T-helper 17 cell (primary cell): ENCODE data around the gene TFRC. TPM values are rescaled to one million over a fixed set of nuclear protein-coding genes. Genes with fewer than 3 reads are reported as not detected.
"Not testable (repeated sequence)": the region's sequence is repeated elsewhere in the genome, so short reads cannot be mapped to it uniquely, and the experiment has no call there.

Source experiments
- ATAC-seq: fragments of 150-1000 bp; cut with Tn5 transposase; 2 replicates; pipeline ENCODE4 v1.10.0; 2021; ENCODE audit warnings: mild to moderate bottlenecking, moderate library complexity
- DNase-seq, 3 donors: peaks; one replicate each; pipeline versions ENCODE4 v3.0.0 to v3.0.0-alpha.2; 2020 to 2021
- H3K9me3 ChIP-seq: one replicate; pipeline ENCODE4 v1.7.0; 2013; ENCODE audit warnings: low read length, mild to moderate bottlenecking; ENCODE audit not compliant: control insufficient read depth, poor library complexity, severe bottlenecking
- H3K27ac Mint-ChIP-seq: one replicate; pipeline ENCODE4 v1.8.0; 2022; ENCODE audit warnings: mild to moderate bottlenecking, moderate library complexity, mixed read lengths
- H3K27me3 Mint-ChIP-seq: one replicate; pipeline ENCODE4 v1.8.0; 2022; ENCODE audit warnings: mixed read lengths
- H3K36me3 Mint-ChIP-seq: one replicate; pipeline ENCODE4 v1.8.0; 2022; ENCODE audit warnings: low read depth, mixed read lengths
- H3K4me1 Mint-ChIP-seq: one replicate; pipeline ENCODE4 v1.8.0; 2022; ENCODE audit warnings: mild to moderate bottlenecking, mixed read lengths
- H3K4me3 Mint-ChIP-seq: one replicate; pipeline ENCODE4 v1.8.0; 2022; ENCODE audit warnings: mild to moderate bottlenecking, moderate library complexity, mixed read lengths
- total RNA-seq, 4 donors: library from RNA in 2 of 4; stranded (reverse) in 2 of 4; gene quantifications; one replicate each; pipeline ENCODE4 v1.2.3 and lab custom pipeline; 2022 to 2026

TFRC gene
- total RNA-seq, 2 donors from 2014 or later, result 218 to 221 TPM

- no peaks in the 10 kb centered on the region for H3K27me3 Mint-ChIP-seq
- H3K9me3 ChIP-seq, result no peaks in the 10 kb centered on the region
- H3K36me3 Mint-ChIP-seq, result peaks cover 6% of the 10 kb centered on the region
- peaks cover 4% of the 10 kb centered on the region for H3K4me1 Mint-ChIP-seq
- H3K27ac Mint-ChIP-seq, result no peak overlapping the region
- DNase-seq, result no peak
- no peak for ATAC-seq
- no peak overlapping the region for H3K4me3 Mint-ChIP-seq
Measured at GRCh38 chr3:196050597-196050996, 31.3 kb downstream of the TFRC start.

- ATAC-seq (no peak), DNase-seq (no peak)
- Mint-ChIP-seq H3K27me3 (no peaks in the 10 kb centered on the region), H3K27ac (no peak overlapping the region), H3K4me3 (no peak overlapping the region), H3K4me1 (peaks cover 2% of the 10 kb centered on the region), H3K36me3 (peaks cover 2% of the 10 kb centered on the region)
- no peaks in the 10 kb centered on the region for H3K9me3 ChIP-seq
Measured at GRCh38 chr3:196049653-196050052, 32.2 kb downstream of the TFRC start.

GRCh38 chr3:196048922-196049598, 32.8 kb downstream of the TFRC start:
- H3K27ac Mint-ChIP-seq, result peak overlapping the region; percentile 67

GRCh38 chr3:196047391-196048030, 34.4 kb downstream of the TFRC start:
- no peak for ATAC-seq
- no peak for DNase-seq
- H3K4me1 Mint-ChIP-seq, result peaks cover 2% of the 10 kb centered on the region
- peak overlapping the region; percentile 67 for H3K27ac Mint-ChIP-seq
- H3K4me3 Mint-ChIP-seq, result no peak overlapping the region
- peaks cover 2% of the 10 kb centered on the region for H3K36me3 Mint-ChIP-seq
- no peaks in the 10 kb centered on the region for H3K9me3 ChIP-seq
- H3K27me3 Mint-ChIP-seq, result no peaks in the 10 kb centered on the region

More at GRCh38 chr3:196048922-196049598, 32.8 kb downstream of the TFRC start:
- no peak overlapping the region for H3K4me3 Mint-ChIP-seq
- no peak for DNase-seq
- peaks cover 2% of the 10 kb centered on the region for H3K36me3 Mint-ChIP-seq
- no peaks in the 10 kb centered on the region for H3K27me3 Mint-ChIP-seq
- H3K4me1 Mint-ChIP-seq, result peaks cover 2% of the 10 kb centered on the region
- ATAC-seq, result no peak
- no peaks in the 10 kb centered on the region for H3K9me3 ChIP-seq

- ATAC-seq (no peak), DNase-seq (no peak)
- peaks cover 2% of the 10 kb centered on the region for H3K36me3 Mint-ChIP-seq
- no peak overlapping the region for H3K27ac Mint-ChIP-seq
- H3K9me3 ChIP-seq, result no peaks in the 10 kb centered on the region
- no peaks in the 10 kb centered on the region for H3K27me3 Mint-ChIP-seq
- H3K4me3 Mint-ChIP-seq, result no peak overlapping the region
- H3K4me1 Mint-ChIP-seq, result peaks cover 2% of the 10 kb centered on the region
Measured at GRCh38 chr3:196044513-196044912, 37.4 kb downstream of the TFRC start.

- H3K36me3 Mint-ChIP-seq, result peaks cover 1% of the 10 kb centered on the region
- ATAC-seq, result no peak
- H3K4me1 Mint-ChIP-seq, result peaks cover 2% of the 10 kb centered on the region
- no peak overlapping the region for H3K4me3 Mint-ChIP-seq
- no peak for DNase-seq
- H3K27me3 Mint-ChIP-seq, result no peaks in the 10 kb centered on the region
- H3K27ac Mint-ChIP-seq, result no peak overlapping the region
- no peaks in the 10 kb centered on the region for H3K9me3 ChIP-seq
Measured at GRCh38 chr3:196042673-196043072, 39.2 kb downstream of the TFRC start.

GRCh38 chr3:196039359-196039758, 42.5 kb downstream of the TFRC start:
- H3K9me3 ChIP-seq, result peaks cover 2% of the 10 kb centered on the region
- no peaks in the 10 kb centered on the region for H3K4me1 Mint-ChIP-seq
- ATAC-seq (no peak), DNase-seq (no peak)
- peaks cover 2% of the 10 kb centered on the region for H3K36me3 Mint-ChIP-seq
- no peak overlapping the region for H3K4me3 Mint-ChIP-seq
- peak overlapping the region; percentile 48 for H3K27ac Mint-ChIP-seq
- H3K27me3 Mint-ChIP-seq, result no peaks in the 10 kb centered on the region

- peaks cover 34% of the 10 kb centered on the region for H3K27me3 Mint-ChIP-seq
- not testable (repeated sequence) for H3K27ac Mint-ChIP-seq, H3K4me1 Mint-ChIP-seq, ATAC-seq, H3K4me3 Mint-ChIP-seq, H3K36me3 Mint-ChIP-seq, H3K9me3 ChIP-seq, DNase-seq
Measured at GRCh38 chr3:196026059-196026458, 55.8 kb downstream of the TFRC start.

- DNase-seq (no peak), ATAC-seq (no peak)
- peaks cover 4% of the 10 kb centered on the region for H3K36me3 Mint-ChIP-seq
- peaks cover 40% of the 10 kb centered on the region for H3K27me3 Mint-ChIP-seq
- H3K4me3 Mint-ChIP-seq, result no peak overlapping the region
- H3K4me1 Mint-ChIP-seq, result no peaks in the 10 kb centered on the region
- no peak overlapping the region for H3K27ac Mint-ChIP-seq
- no peaks in the 10 kb centered on the region for H3K9me3 ChIP-seq
Measured at GRCh38 chr3:196024968-196025367, 56.9 kb downstream of the TFRC start.

GRCh38 chr3:196023947-196024346, 57.9 kb downstream of the TFRC start:
- H3K4me3 Mint-ChIP-seq, result no peak overlapping the region
- H3K27ac Mint-ChIP-seq, result no peak overlapping the region
- H3K4me1 Mint-ChIP-seq, result no peaks in the 10 kb centered on the region
- no peak for ATAC-seq
- no peaks in the 10 kb centered on the region for H3K9me3 ChIP-seq
- no peak for DNase-seq
- H3K36me3 Mint-ChIP-seq, result peaks cover 4% of the 10 kb centered on the region
- peaks cover 40% of the 10 kb centered on the region for H3K27me3 Mint-ChIP-seq

GRCh38 chr3:196022499-196022878, 59.4 kb downstream of the TFRC start:
- peaks cover 40% of the 10 kb centered on the region for H3K27me3 Mint-ChIP-seq
- peak overlapping the region; percentile 67 for H3K27ac Mint-ChIP-seq
- ATAC-seq, H3K4me3 Mint-ChIP-seq, H3K36me3 Mint-ChIP-seq, H3K4me1 Mint-ChIP-seq, DNase-seq, H3K9me3 ChIP-seq: not testable (repeated sequence)

- no peaks in the 10 kb centered on the region for H3K9me3 ChIP-seq
- Mint-ChIP-seq H3K4me1 (no peaks in the 10 kb centered on the region), H3K27ac (no peak overlapping the region), H3K27me3 (peaks cover 26% of the 10 kb centered on the region), H3K36me3 (peaks cover 4% of the 10 kb centered on the region), H3K4me3 (no peak overlapping the region)
- DNase-seq (no peak), ATAC-seq (no peak)
Measured at GRCh38 chr3:196020373-196020772, 61.5 kb downstream of the TFRC start.

- not testable (repeated sequence) for DNase-seq, H3K36me3 Mint-ChIP-seq, H3K27ac Mint-ChIP-seq, H3K4me1 Mint-ChIP-seq, ATAC-seq, H3K4me3 Mint-ChIP-seq, H3K9me3 ChIP-seq
- H3K27me3 Mint-ChIP-seq, result peaks cover 20% of the 10 kb centered on the region
Measured at GRCh38 chr3:196019576-196019975, 62.3 kb downstream of the TFRC start.

- not testable (repeated sequence) for H3K4me3 Mint-ChIP-seq, H3K27ac Mint-ChIP-seq, H3K4me1 Mint-ChIP-seq, ATAC-seq, DNase-seq, H3K36me3 Mint-ChIP-seq, H3K9me3 ChIP-seq
- peaks cover 18% of the 10 kb centered on the region for H3K27me3 Mint-ChIP-seq
Measured at GRCh38 chr3:196018159-196018558, 63.7 kb downstream of the TFRC start.
